Measurements from ENCODE around the gene PTPRG.
A peak's percentile ranks its signal among the peaks of the same experiment; 100 is the strongest.

The PTPRG gene

DNA sequence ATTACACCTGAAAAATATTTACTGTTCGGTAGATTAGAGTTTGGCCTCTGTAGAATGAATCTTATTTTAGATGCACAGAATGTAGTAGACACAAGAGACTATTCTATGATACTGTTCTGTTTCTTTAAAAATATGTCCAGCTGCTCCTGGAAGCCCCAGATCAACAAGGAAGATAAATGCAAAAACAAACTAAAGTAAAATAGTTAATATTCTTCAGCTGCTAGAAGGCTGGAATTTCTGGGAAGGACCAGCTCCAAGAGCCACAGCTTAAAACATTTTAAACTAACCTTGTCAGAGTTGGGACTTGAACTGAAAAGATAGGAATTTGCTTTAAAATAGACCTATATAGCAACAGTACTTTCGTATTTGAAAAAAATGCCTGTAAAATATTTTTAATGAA, 277.9 kb downstream of the PTPRG start:
- no peaks in the 10 kb centered on the region for H3K27me3 ChIP-seq (ENCODE audit: control insufficient read depth, insufficient read depth, low read length)
- H3K4me3 ChIP-seq (ENCODE audit: low read depth, low read length): no peak overlapping the region
- H3K9ac ChIP-seq: no peak overlapping the region
- no peak overlapping the region for H3K27ac ChIP-seq
- no peaks in the 10 kb centered on the region for H3K36me3 ChIP-seq (ENCODE audit: control insufficient read depth, insufficient read depth, low read length)
- H2AFZ ChIP-seq: no peak overlapping the region
- no peaks in the 10 kb centered on the region for H3K9me3 ChIP-seq (ENCODE audit: control insufficient read depth, low read length)
- TF ChIP-seq, protein P1, sequence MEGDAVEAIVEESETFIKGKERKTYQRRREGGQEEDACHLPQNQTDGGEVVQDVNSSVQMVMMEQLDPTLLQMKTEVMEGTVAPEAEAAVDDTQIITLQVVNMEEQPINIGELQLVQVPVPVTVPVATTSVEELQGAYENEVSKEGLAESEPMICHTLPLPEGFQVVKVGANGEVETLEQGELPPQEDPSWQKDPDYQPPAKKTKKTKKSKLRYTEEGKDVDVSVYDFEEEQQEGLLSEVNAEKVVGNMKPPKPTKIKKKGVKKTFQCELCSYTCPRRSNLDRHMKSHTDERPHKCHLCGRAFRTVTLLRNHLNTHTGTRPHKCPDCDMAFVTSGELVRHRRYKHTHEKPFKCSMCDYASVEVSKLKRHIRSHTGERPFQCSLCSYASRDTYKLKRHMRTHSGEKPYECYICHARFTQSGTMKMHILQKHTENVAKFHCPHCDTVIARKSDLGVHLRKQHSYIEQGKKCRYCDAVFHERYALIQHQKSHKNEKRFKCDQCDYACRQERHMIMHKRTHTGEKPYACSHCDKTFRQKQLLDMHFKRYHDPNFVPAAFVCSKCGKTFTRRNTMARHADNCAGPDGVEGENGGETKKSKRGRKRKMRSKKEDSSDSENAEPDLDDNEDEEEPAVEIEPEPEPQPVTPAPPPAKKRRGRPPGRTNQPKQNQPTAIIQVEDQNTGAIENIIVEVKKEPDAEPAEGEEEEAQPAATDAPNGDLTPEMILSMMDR (IDR thresholded peaks at IDR 0.05): no peak
- peaks cover 45% of the 10 kb centered on the region for H3K79me2 ChIP-seq
- no peak overlapping the region for H3K4me2 ChIP-seq (ENCODE audit: low read length)
- peaks cover 25% of the 10 kb centered on the region for H3K4me1 ChIP-seq

DNA sequence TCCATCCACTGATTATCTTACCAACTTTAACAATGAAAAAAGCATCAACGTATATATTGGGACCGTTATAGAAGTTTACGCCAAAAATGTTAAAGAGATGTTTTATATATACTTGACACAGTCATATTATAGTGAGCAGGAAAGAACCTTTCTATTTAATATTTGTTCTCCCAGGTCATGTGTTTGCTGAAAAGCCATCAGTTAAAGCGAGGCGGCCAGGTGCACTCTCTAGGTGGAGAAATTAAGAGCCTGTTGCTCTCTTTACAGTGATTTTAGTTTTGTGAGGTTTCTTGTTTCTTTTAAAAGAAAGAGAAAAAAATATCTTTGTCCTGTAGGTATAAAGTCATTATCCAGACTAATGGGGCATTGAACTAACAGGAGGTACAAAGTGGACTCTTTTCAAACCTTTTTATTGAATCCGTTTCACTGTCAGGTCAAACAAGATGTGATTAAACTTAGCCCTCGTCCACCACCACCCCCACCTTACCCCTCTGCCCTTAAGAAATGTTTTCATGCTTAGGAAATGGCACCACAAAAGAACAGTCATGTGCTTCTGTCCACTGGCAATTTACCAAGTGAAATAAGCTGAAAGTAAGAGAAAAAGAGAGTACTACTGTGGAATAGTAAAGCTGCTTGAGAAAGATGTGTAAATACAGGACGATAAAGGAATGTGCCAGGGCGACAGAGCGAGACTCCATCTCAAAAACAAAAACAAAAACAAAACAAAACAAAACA, 279.9 kb downstream of the PTPRG start:
- TF ChIP-seq, protein P1 (IDR thresholded peaks at IDR 0.05): no peak
- Histone ChIP-seq H3K4me3 (ENCODE audit: low read depth, low read length) (no peak overlapping the region), H3K9me3 (ENCODE audit: control insufficient read depth, low read length) (no peaks in the 10 kb centered on the region)

DNA sequence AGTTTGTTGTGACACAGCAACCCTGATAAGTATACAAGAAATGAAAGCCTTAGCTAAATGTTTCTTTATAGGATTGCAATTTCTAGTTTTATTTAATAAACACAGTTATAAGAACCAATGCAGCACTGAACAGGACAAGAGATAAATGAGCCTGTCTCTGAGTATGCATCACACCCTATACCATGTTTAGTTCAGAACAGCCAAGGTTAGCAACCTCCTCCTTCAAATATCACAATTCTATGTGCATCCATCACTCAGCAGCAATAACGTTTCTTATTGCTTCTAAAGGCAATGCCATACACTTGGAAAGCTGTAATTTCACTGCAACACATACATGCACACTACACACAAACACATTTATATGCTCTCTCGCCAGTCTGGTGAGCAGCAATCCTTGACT, 280.6 kb downstream of the PTPRG start:
- peaks cover 30% of the 10 kb centered on the region for H3K79me2 ChIP-seq
- H3K36me3 ChIP-seq (ENCODE audit: control insufficient read depth, insufficient read depth, low read length): no peaks in the 10 kb centered on the region

More for the DNA sequence above, 279.9 kb downstream of the PTPRG start:
- no peaks in the 10 kb centered on the region for H3K27me3 ChIP-seq (ENCODE audit: control insufficient read depth, insufficient read depth, low read length)
- H3K36me3 ChIP-seq (ENCODE audit: control insufficient read depth, insufficient read depth, low read length): no peaks in the 10 kb centered on the region
- H3K4me1 ChIP-seq: peaks cover 25% of the 10 kb centered on the region
- peak overlapping the region; percentile 51 for H3K4me2 ChIP-seq (ENCODE audit: low read length)
- no peak overlapping the region for H3K9ac ChIP-seq
- H3K27ac ChIP-seq: no peak overlapping the region
- H3K79me2 ChIP-seq: peaks cover 32% of the 10 kb centered on the region
- no peak overlapping the region for H2AFZ ChIP-seq

DNA sequence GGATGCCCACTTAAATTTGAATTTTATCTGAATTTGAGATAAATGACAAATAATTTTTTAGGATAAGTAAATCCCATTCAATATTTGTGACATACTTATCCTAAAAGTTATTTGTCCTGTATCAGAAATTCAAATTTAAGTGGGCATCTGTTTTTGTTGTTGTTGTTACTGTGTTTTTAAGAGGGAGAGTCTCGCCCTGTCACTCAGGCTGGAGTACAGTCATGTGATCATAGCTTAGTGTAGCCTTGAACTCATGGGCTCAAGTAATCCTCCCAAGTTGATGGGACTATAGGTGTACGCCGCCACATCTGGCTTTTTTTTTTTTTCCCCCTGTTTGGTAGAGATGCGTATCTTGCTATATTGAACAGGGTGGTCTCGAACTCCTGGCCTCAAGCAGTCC, 283.0 kb downstream of the PTPRG start:
- TF ChIP-seq, protein P1 (IDR thresholded peaks at IDR 0.05): no peak
- peaks cover 27% of the 10 kb centered on the region for H3K79me2 ChIP-seq
- no peaks in the 10 kb centered on the region for H3K36me3 ChIP-seq (ENCODE audit: control insufficient read depth, insufficient read depth, low read length)
- no peak overlapping the region for H3K27ac ChIP-seq
- H3K4me2 ChIP-seq (ENCODE audit: low read length): no peak overlapping the region
- no peak overlapping the region for H3K4me3 ChIP-seq (ENCODE audit: low read depth, low read length)
- no peaks in the 10 kb centered on the region for H3K9me3 ChIP-seq (ENCODE audit: control insufficient read depth, low read length)
- peaks cover 31% of the 10 kb centered on the region for H3K4me1 ChIP-seq
- H3K27me3 ChIP-seq (ENCODE audit: control insufficient read depth, insufficient read depth, low read length): no peaks in the 10 kb centered on the region
- no peak overlapping the region for H2AFZ ChIP-seq
- H3K9ac ChIP-seq: no peak overlapping the region

More for the DNA sequence above, 280.6 kb downstream of the PTPRG start:
- Histone ChIP-seq H3K4me2 (ENCODE audit: low read length) (peak overlapping the region; percentile 51), H3K9ac (no peak overlapping the region), H3K9me3 (ENCODE audit: control insufficient read depth, low read length) (no peaks in the 10 kb centered on the region), H3K4me3 (ENCODE audit: low read depth, low read length) (no peak overlapping the region), H3K27me3 (ENCODE audit: control insufficient read depth, insufficient read depth, low read length) (no peaks in the 10 kb centered on the region), H2AFZ (no peak overlapping the region), H3K27ac (no peak overlapping the region), H3K4me1 (peaks cover 25% of the 10 kb centered on the region)
- TF ChIP-seq, protein P1 (IDR thresholded peaks at IDR 0.05): no peak

DNA sequence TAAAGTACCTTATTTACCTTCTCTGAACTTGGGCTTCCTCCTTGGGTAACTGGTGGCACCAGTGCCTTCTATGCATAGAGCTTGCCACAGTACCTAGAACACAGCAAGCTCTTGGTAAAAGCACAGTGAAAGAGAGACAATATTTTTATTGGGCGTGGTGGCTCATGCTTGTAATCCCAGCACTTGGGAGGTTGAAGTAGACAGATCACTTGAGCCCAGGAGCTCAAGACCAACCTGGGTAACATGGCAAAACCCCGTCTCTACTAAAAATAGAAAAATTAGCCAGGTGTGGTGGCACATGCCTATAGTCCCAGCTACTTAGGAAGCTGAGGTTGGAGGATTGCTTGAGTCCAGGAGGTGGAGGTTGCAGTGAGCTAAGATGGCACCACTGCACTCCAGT, 285.1 kb downstream of the PTPRG start:
- TF ChIP-seq, protein P1 (IDR thresholded peaks at IDR 0.05): no peak
- H3K4me3 ChIP-seq (ENCODE audit: low read depth, low read length): no peak overlapping the region
- peaks cover 39% of the 10 kb centered on the region for H3K79me2 ChIP-seq
- H3K4me1 ChIP-seq: peaks cover 27% of the 10 kb centered on the region
- H3K9ac ChIP-seq: no peak overlapping the region
- no peak overlapping the region for H2AFZ ChIP-seq
- peak overlapping the region; percentile 24 for H3K27ac ChIP-seq
- H3K4me2 ChIP-seq (ENCODE audit: low read length): no peak overlapping the region
- H3K36me3 ChIP-seq (ENCODE audit: control insufficient read depth, insufficient read depth, low read length): no peaks in the 10 kb centered on the region
- H3K9me3 ChIP-seq (ENCODE audit: control insufficient read depth, low read length): no peaks in the 10 kb centered on the region
- H3K27me3 ChIP-seq (ENCODE audit: control insufficient read depth, insufficient read depth, low read length): no peaks in the 10 kb centered on the region

Measured in parathyroid adenoma (tissue), 2 donors.